GM21390 (cell line): ENCODE data around the gene E2F3.
"Not testable (repeated sequence)": the region's sequence is repeated elsewhere in the genome, so short reads cannot be mapped to it uniquely, and the experiment has no call there.

Experiments used
- ATAC-seq: cut with Tn5 transposase; IDR thresholded peaks from one replicate; pipeline ENCODE4 v1.9.1; 2021; ENCODE audit not compliant: unreplicated experiment

E2F3 gene

GRCh38 chr6:20511852-20512251 lies 110.2 kb downstream of the E2F3 start:
- ATAC-seq = no peak

GRCh38 chr6:20525208-20525607 lies 123.5 kb downstream of the E2F3 start:
- not testable (repeated sequence) for ATAC-seq

GRCh38 chr6:20529086-20529448 lies 127.4 kb downstream of the E2F3 start:
- peak; percentile 53 for ATAC-seq

GRCh38 chr6:20532881-20533280 lies 131.2 kb downstream of the E2F3 start:
- no peak for ATAC-seq

GRCh38 chr6:20533746-20534294 lies 132.1 kb downstream of the E2F3 start:
- peak; percentile 2 for ATAC-seq

GRCh38 chr6:20534295-20535262 lies 132.9 kb downstream of the E2F3 start, which contains the start of gene CDKAL1:
TSS of gene CDKAL1 (plus strand) at chr6:20534457. CDS start at chr6:20546351, 11,894 bp downstream.
- peak; percentile 90 for ATAC-seq

GRCh38 chr6:20538131-20538662 lies 136.5 kb downstream of the E2F3 start:
- ATAC-seq = no peak

GRCh38 chr6:20538907-20539306 lies 137.2 kb downstream of the E2F3 start:
- no peak for ATAC-seq

- ATAC-seq = no peak
These were observed 137.7 kb downstream of the E2F3 start for GRCh38 chr6:20539387-20539786.

GRCh38 chr6:20540683-20541082 lies 139.0 kb downstream of the E2F3 start:
- no peak for ATAC-seq

GRCh38 chr6:20541382-20541781 lies 139.7 kb downstream of the E2F3 start:
- ATAC-seq = no peak

GRCh38 chr6:20542927-20543602 lies 141.4 kb downstream of the E2F3 start:
- peak; percentile 99 for ATAC-seq
